Hypothalamus (tissue), 51 donors: ENCODE measurements around the gene OSTF1.

ENCODE experiments used
- DNase-seq, 51 donors: peaks; one replicate each; lab custom pipeline; 2025; lab: John Stamatoyannopoulos, UW

Gene OSTF1

GRCh38 chr9:75087824-75088645, at the start of gene OSTF1, which contains the start of gene NMRK1:
Gene OSTF1 (plus strand): TSS chr9:75088514. CDS start chr9:75088693, 179 bp downstream.
Gene NMRK1 (minus strand): TSS chr9:75088155. CDS start chr9:75083115, 5,040 bp downstream.
- DNase-seq = peak in 50 of 51 donors; percentile 56 to 98 (median 90)

- DNase-seq = peak in 1 of 51 donors; percentile 1
Observed at GRCh38 chr9:75039009-75039408, 49.3 kb upstream of the OSTF1 start.

- no peak for DNase-seq
Observed at GRCh38 chr9:75039801-75040200, 48.5 kb upstream of the OSTF1 start.

GRCh38 chr9:75041041-75041440, 47.3 kb upstream of the OSTF1 start:
- no peak for DNase-seq

- no peak for DNase-seq
Observed at GRCh38 chr9:75046725-75047345, 41.5 kb upstream of the OSTF1 start.

- DNase-seq = no peak
Observed at GRCh38 chr9:75047506-75047905, 40.8 kb upstream of the OSTF1 start.

- DNase-seq = no peak
Observed at GRCh38 chr9:75051285-75051684, 37.0 kb upstream of the OSTF1 start.

GRCh38 chr9:75053869-75054268, 34.4 kb upstream of the OSTF1 start:
- DNase-seq = no peak

GRCh38 chr9:75054368-75055001, 33.8 kb upstream of the OSTF1 start:
- DNase-seq = no peak

GRCh38 chr9:75061169-75061568, 27.1 kb upstream of the OSTF1 start:
- DNase-seq = no peak

- no peak for DNase-seq
Observed at GRCh38 chr9:75063556-75064305, 24.6 kb upstream of the OSTF1 start.

GRCh38 chr9:75064307-75065025, 23.8 kb upstream of the OSTF1 start:
- peak in 1 of 51 donors; percentile 22 for DNase-seq

- no peak for DNase-seq
Observed at GRCh38 chr9:75065510-75065909, 22.8 kb upstream of the OSTF1 start.

GRCh38 chr9:75067894-75068293, 20.4 kb upstream of the OSTF1 start:
- no peak for DNase-seq

- DNase-seq = no peak
Observed at GRCh38 chr9:75069171-75069570, 19.1 kb upstream of the OSTF1 start.

GRCh38 chr9:75071530-75072122, 16.7 kb upstream of the OSTF1 start:
- no peak for DNase-seq

- DNase-seq = no peak
Observed at GRCh38 chr9:75072895-75073294, 15.4 kb upstream of the OSTF1 start.

GRCh38 chr9:75081632-75082031, 6.7 kb upstream of the OSTF1 start:
- DNase-seq = no peak

GRCh38 chr9:75083188-75083970, 4.9 kb upstream of the OSTF1 start:
- peak in 24 of 51 donors; percentile 6 to 70 (median 30) for DNase-seq
